ENCODE measurements around the gene TRIM26.

GRCh38 chr6:30135147-30135546 lies 78.1 kb downstream of the TRIM26 start:
- no peak for TF ChIP-seq POLR2A (IDR thresholded peaks at IDR 0.05)
- TF ChIP-seq, protein P1, sequence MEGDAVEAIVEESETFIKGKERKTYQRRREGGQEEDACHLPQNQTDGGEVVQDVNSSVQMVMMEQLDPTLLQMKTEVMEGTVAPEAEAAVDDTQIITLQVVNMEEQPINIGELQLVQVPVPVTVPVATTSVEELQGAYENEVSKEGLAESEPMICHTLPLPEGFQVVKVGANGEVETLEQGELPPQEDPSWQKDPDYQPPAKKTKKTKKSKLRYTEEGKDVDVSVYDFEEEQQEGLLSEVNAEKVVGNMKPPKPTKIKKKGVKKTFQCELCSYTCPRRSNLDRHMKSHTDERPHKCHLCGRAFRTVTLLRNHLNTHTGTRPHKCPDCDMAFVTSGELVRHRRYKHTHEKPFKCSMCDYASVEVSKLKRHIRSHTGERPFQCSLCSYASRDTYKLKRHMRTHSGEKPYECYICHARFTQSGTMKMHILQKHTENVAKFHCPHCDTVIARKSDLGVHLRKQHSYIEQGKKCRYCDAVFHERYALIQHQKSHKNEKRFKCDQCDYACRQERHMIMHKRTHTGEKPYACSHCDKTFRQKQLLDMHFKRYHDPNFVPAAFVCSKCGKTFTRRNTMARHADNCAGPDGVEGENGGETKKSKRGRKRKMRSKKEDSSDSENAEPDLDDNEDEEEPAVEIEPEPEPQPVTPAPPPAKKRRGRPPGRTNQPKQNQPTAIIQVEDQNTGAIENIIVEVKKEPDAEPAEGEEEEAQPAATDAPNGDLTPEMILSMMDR (IDR thresholded peaks at IDR 0.05): no peak

All from lower leg skin (tissue), 3 donors.